Measurements from ENCODE around the gene DAGLA.

The DAGLA gene

DNA sequence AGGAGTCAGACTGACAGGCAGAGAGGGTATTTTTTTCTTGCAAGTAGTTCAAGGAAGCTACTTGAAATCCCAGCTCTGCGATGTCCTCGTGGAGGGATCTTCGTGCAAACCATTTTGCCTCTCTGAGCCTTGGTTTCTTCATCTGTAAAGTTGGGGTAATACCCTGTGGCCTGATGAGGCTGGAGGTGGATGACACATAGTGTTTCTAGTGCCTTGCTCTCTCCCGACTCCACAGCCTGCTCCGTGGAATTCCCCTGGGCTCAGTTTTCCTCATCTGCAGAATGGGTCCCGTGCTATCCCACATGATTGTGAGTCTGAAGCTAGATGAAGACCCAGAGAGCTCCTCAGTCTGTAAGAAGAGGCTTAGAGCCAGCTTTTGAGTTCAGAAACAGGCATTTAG is 32.7 kb downstream of the DAGLA start:
- TF ChIP-seq, protein P1, sequence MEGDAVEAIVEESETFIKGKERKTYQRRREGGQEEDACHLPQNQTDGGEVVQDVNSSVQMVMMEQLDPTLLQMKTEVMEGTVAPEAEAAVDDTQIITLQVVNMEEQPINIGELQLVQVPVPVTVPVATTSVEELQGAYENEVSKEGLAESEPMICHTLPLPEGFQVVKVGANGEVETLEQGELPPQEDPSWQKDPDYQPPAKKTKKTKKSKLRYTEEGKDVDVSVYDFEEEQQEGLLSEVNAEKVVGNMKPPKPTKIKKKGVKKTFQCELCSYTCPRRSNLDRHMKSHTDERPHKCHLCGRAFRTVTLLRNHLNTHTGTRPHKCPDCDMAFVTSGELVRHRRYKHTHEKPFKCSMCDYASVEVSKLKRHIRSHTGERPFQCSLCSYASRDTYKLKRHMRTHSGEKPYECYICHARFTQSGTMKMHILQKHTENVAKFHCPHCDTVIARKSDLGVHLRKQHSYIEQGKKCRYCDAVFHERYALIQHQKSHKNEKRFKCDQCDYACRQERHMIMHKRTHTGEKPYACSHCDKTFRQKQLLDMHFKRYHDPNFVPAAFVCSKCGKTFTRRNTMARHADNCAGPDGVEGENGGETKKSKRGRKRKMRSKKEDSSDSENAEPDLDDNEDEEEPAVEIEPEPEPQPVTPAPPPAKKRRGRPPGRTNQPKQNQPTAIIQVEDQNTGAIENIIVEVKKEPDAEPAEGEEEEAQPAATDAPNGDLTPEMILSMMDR (conservative IDR thresholded peaks at IDR 0.05; ENCODE audit: low read depth, low read length): no peak
- H3K9ac ChIP-seq: no peak overlapping the region
- H3K4me3 ChIP-seq (IDR thresholded peaks at IDR 0.05; ENCODE audit: insufficient read depth, low read depth, low read length): no peak overlapping the region
- H4K20me1 ChIP-seq (ENCODE audit: insufficient read depth): no peaks in the 10 kb centered on the region
- no peaks in the 10 kb centered on the region for H3K36me3 ChIP-seq (ENCODE audit: insufficient read depth)
- H3K27ac ChIP-seq: no peak overlapping the region
- no peak overlapping the region for H3K4me2 ChIP-seq
- H3K27me3 ChIP-seq (ENCODE audit: insufficient read depth, low read depth): peaks cover 75% of the 10 kb centered on the region
- no peaks in the 10 kb centered on the region for H3K4me1 ChIP-seq (ENCODE audit: low read depth, poor library complexity, severe bottlenecking)
- H2AFZ ChIP-seq (ENCODE audit: low read depth): no peak overlapping the region
- H3K79me2 ChIP-seq (ENCODE audit: insufficient read depth, low read depth): no peaks in the 10 kb centered on the region

DNA sequence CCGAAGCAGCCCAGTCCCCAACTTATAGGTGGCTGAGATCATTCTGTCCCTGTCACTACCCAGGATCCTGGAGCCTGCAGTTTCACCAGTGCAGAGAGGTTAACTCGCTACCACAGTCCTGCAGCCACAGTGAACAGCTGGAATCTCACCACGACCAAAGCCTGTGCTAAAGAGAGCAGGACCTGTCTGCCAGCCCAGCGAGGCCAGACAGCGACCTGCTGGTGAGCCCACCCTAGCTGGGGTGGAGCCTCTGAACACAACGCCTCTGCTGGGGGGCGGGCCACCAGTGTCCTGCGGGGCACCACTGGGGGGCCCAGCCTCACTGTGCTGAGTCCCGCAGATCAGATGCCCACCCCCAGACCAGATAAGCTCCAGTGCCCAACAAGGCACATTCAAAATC is 33.3 kb downstream of the DAGLA start:
- Histone ChIP-seq H3K79me2 (ENCODE audit: insufficient read depth, low read depth) (no peaks in the 10 kb centered on the region), H2AFZ (ENCODE audit: low read depth) (no peak overlapping the region), H3K27me3 (ENCODE audit: insufficient read depth, low read depth) (peaks cover 74% of the 10 kb centered on the region), H3K4me1 (ENCODE audit: low read depth, poor library complexity, severe bottlenecking) (no peaks in the 10 kb centered on the region), H3K36me3 (ENCODE audit: insufficient read depth) (no peaks in the 10 kb centered on the region), H3K4me2 (no peak overlapping the region), H4K20me1 (ENCODE audit: insufficient read depth) (no peaks in the 10 kb centered on the region), H3K27ac (no peak overlapping the region), H3K9ac (no peak overlapping the region), H3K4me3 (IDR thresholded peaks at IDR 0.05; ENCODE audit: insufficient read depth, low read depth, low read length) (no peak overlapping the region)
- TF ChIP-seq, protein P1 (conservative IDR thresholded peaks at IDR 0.05; ENCODE audit: low read depth, low read length): no peak

DNA sequence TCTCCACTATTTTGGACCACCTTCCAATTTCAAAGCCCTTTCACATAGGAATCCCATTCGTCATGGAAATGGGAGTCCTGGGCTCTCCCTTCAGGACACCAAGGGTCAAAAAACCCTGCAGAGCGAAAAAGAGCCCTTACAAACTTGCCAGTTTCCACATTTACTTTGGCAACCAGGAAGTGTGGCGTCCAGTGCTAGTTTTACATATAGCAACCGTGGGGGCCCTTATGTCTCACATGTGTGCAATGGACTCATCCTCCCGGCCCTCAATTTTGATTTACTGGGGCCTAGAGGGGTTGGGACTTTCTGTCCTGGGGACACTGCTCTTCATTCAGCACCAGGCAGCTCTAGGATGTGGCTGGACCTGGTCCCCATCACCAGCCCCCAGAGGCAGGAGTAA is 33.7 kb downstream of the DAGLA start:
- no peak overlapping the region for H3K4me3 ChIP-seq (IDR thresholded peaks at IDR 0.05; ENCODE audit: insufficient read depth, low read depth, low read length)
- H3K27ac ChIP-seq: no peak overlapping the region
- TF ChIP-seq, protein P1 (conservative IDR thresholded peaks at IDR 0.05; ENCODE audit: low read depth, low read length): no peak
- no peaks in the 10 kb centered on the region for H3K4me1 ChIP-seq (ENCODE audit: low read depth, poor library complexity, severe bottlenecking)
- H3K79me2 ChIP-seq (ENCODE audit: insufficient read depth, low read depth): no peaks in the 10 kb centered on the region
- H3K4me2 ChIP-seq: no peak overlapping the region
- no peak overlapping the region for H3K9ac ChIP-seq
- H4K20me1 ChIP-seq (ENCODE audit: insufficient read depth): no peaks in the 10 kb centered on the region
- H3K36me3 ChIP-seq (ENCODE audit: insufficient read depth): no peaks in the 10 kb centered on the region
- H3K27me3 ChIP-seq (ENCODE audit: insufficient read depth, low read depth): peaks cover 73% of the 10 kb centered on the region
- H2AFZ ChIP-seq (ENCODE audit: low read depth): no peak overlapping the region

DNA sequence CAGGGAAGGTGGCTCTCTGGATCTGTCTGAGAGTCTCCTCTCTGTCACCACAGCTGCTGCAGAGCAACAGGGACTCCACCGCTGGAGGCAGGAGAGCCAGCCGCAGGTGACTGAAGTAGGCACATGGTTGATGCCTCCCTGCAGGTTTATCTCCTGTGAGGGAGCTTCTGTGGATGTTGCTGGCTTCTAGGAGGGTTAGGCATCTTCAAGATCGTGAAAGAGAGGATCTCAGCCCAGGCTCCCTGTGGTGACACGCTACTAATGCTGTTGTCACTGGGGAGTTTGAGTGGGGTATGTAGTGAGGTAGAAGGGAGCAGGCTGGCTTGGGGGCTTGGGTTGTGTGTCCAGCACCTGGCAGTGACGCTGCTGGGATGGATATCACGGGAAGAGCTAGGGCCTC is 34.1 kb downstream of the DAGLA start:
- Histone ChIP-seq H3K4me3 (IDR thresholded peaks at IDR 0.05; ENCODE audit: insufficient read depth, low read depth, low read length) (no peak overlapping the region), H2AFZ (ENCODE audit: low read depth) (no peak overlapping the region), H3K4me1 (ENCODE audit: low read depth, poor library complexity, severe bottlenecking) (no peaks in the 10 kb centered on the region), H3K36me3 (ENCODE audit: insufficient read depth) (no peaks in the 10 kb centered on the region), H3K9ac (no peak overlapping the region), H4K20me1 (ENCODE audit: insufficient read depth) (no peaks in the 10 kb centered on the region), H3K27ac (no peak overlapping the region), H3K4me2 (no peak overlapping the region), H3K79me2 (ENCODE audit: insufficient read depth, low read depth) (no peaks in the 10 kb centered on the region), H3K27me3 (ENCODE audit: insufficient read depth, low read depth) (peaks cover 69% of the 10 kb centered on the region)
- TF ChIP-seq, protein P1 (conservative IDR thresholded peaks at IDR 0.05; ENCODE audit: low read depth, low read length): no peak

Measured in KMS-11 (cell line).